H1 (cell line): ENCODE results near the gene EIF4EBP3. TPM values are rescaled to one million over a fixed set of nuclear protein-coding genes. Genes with fewer than 3 reads are reported as not detected.

Experiments used
- CHD2 ChIP-seq: IDR thresholded peaks from 2 replicates; pipeline ENCODE4 v1.6.1; 2012; ENCODE audit warnings: low read length, improper control_type of control experiment
- FOSL1 ChIP-seq: IDR thresholded peaks from 2 replicates; pipeline ENCODE4 v1.6.1; 2011; ENCODE audit warnings: mild to moderate bottlenecking, low read depth, low read length, moderate library complexity; ENCODE audit not compliant: insufficient read depth
- GABPA ChIP-seq: IDR thresholded peaks from 2 replicates; pipeline ENCODE4 v1.6.1; 2011; ENCODE audit warnings: mild to moderate bottlenecking, low read length, moderate library complexity, borderline replicate concordance; ENCODE audit not compliant: insufficient read depth
- HDAC6 ChIP-seq: IDR thresholded peaks from one replicate; pipeline ENCODE4 v1.7.1; 2012; ENCODE audit warnings: low read depth, mild to moderate bottlenecking, inconsistent platforms, low read length, moderate library complexity
- NANOG ChIP-seq: IDR thresholded peaks from 2 replicates; pipeline ENCODE4 v1.6.1; 2011; ENCODE audit warnings: low read length, low read depth, mild to moderate bottlenecking, inconsistent platforms; ENCODE audit not compliant: insufficient read depth, poor library complexity, severe bottlenecking
- RAD21 ChIP-seq, 2 experiments: IDR thresholded peaks in 1 of 2; conservative IDR thresholded peaks in 1 of 2; 2 replicates each; pipeline ENCODE4 v1.6.1; 2011; ENCODE audit warnings: low read depth in 2 of 2, low read length in 2 of 2, improper control_type of control experiment in 1 of 2, inconsistent platforms in 1 of 2, mild to moderate bottlenecking in 1 of 2, moderate library complexity in 1 of 2
- RBBP5 ChIP-seq: IDR thresholded peaks from 2 replicates; pipeline ENCODE4 v1.7.1; 2012; ENCODE audit warnings: low read depth, mild to moderate bottlenecking, inconsistent platforms, low read length, moderate library complexity, borderline replicate concordance
- RFX5 ChIP-seq: IDR thresholded peaks from 2 replicates; pipeline ENCODE4 v1.6.1; 2011; ENCODE audit warnings: low read depth, low read length, improper control_type of control experiment, borderline replicate concordance
- RNF2 ChIP-seq: fragments of 200-900, 300-1000 bp; sonication (generic); IDR thresholded peaks from 2 replicates; pipeline ENCODE4 v1.7.1; 2016; ENCODE audit warnings: borderline replicate concordance, low read depth, mild to moderate bottlenecking, antibody characterized with exemption, low read length; ENCODE audit not compliant: poor library complexity, severe bottlenecking; ENCODE audit errors: missing control alignments
- SUZ12 ChIP-seq: fragments of 200-600 bp; sonication (generic); IDR thresholded peaks from 2 replicates; pipeline ENCODE4 v1.6.1; 2012; ENCODE audit warnings: mild to moderate bottlenecking, inconsistent platforms, low read length, moderate library complexity, mixed read lengths
- TCF12 ChIP-seq: IDR thresholded peaks from 2 replicates; pipeline ENCODE4 v1.6.1; 2011; ENCODE audit warnings: low read depth, mild to moderate bottlenecking, low read length
- TEAD4 ChIP-seq: IDR thresholded peaks from 2 replicates; pipeline ENCODE4 v1.6.1; 2012; ENCODE audit warnings: low read depth, low read length, inconsistent platforms, mixed read lengths
- YY1 ChIP-seq: IDR thresholded peaks from 2 replicates; pipeline ENCODE4 v1.6.1; 2011; ENCODE audit warnings: low read depth, mild to moderate bottlenecking, low read length
- polyA plus RNA-seq, 7 experiments: library from polyadenylated mRNA; depleted of rRNA in 3 of 7; stranded (reverse) in 5 of 7; unstranded in 2 of 7; fragments of >200 nt in 5 of 7; fragments of 200-250 nt in 2 of 7; gene quantifications; 1 replicate in 5 of 7; 2 replicates in 1 of 7; 4 replicates in 1 of 7; pipeline versions ENCODE4 v1.2.1 to v1.2.3, GENCODE V29; 2011 to 2013; ENCODE audit warnings: missing spikeins in 2 of 7, mixed read lengths in 2 of 7
- total RNA-seq: library from RNA; stranded (reverse); fragmentation: NEBNext Ultra II Directional; extraction: Animal tissue kit (Norgen Biotek cat#: 25700); gene quantifications from 2 replicates; pipeline ENCODE4 v1.2.1, GENCODE V29; 2021
- TF ChIP-seq, protein P1 (sequence below): IDR thresholded peaks from 2 replicates; pipeline ENCODE4 v1.6.1; 2012; ENCODE audit warnings: inconsistent platforms
- TF ChIP-seq, protein P2 (sequence below): IDR thresholded peaks from 2 replicates; pipeline ENCODE4 v1.6.1; 2011; ENCODE audit warnings: low read depth, mild to moderate bottlenecking, low read length; ENCODE audit not compliant: insufficient read depth
- TF ChIP-seq, protein P3 (sequence below): IDR thresholded peaks from 2 replicates; pipeline ENCODE4 v1.6.1; 2011; ENCODE audit warnings: low read length, improper control_type of control experiment
- TF ChIP-seq, protein P4 (sequence below), 3 experiments: IDR thresholded peaks; 1 replicate in 2 of 3; 2 replicates in 1 of 3; pipeline versions ENCODE4 v1.5.1 to v1.6.1; 2011; ENCODE audit warnings: low read length in 3 of 3, mild to moderate bottlenecking in 3 of 3, inconsistent platforms in 2 of 3, low read depth in 1 of 3, moderate library complexity in 1 of 3; ENCODE audit not compliant: insufficient read depth in 1 of 3; ENCODE audit errors: control extremely low read depth in 1 of 3

EIF4EBP3 gene
- total and polyA plus RNA-seq, 2 of the 8 experiments (the other 6 are each of a cell fraction or from before 2014, with no cell fraction given) = 11.1 to 11.7 TPM

DNA sequence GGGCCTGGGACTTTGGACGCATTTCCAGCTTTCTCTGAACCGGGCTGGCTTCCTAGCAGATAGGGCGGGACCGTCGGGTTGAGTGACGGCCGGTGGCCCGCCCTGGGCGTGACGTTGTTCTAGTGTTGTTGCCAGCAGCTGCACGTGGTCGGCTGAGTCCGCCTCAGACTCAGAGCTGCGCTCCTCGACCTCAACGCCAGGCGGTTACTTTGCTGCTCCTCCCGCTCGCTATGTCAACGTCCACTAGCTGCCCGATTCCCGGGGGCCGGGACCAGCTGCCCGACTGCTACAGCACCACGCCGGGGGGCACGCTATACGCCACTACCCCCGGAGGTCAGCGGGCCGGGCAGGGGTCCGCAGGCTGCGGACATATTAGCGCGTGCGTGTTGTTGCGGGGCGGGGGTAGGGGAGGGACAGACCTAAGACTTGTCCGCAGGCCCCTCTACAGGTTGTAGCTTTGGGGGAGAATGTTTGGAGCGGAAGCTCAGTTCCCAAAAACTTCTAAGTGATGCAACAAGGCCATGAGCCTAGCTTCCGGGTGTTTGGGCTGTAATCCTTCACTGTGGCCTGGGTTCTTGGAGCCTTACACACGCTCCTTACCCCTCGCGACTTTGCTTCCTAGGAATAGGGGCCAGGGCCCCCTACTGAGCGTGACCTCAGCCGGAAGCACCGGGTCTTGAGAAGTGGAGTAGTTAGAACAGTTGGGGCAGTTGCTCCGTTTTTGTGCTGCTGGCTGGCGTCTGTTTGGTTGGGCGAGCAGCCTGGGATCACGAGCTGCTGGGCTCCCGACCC is at the start of gene EIF4EBP3 (continued):
- TF ChIP-seq RAD21 (IDR thresholded peaks at IDR 0.05 in 1 of 2, conservative IDR thresholded peaks at IDR 0.05 in 1 of 2; ENCODE audit: low read depth in 2 of 2, low read length in 2 of 2) (peak; percentile 35 to 43), TCF12 (no peak), HDAC6 (no peak), TEAD4 (no peak), YY1 (no peak), SUZ12 (no peak), GABPA (no peak), RBBP5 (no peak), CHD2 (0 out of 2 replicates have a peak, but pooled peaks have one; percentile 36), FOSL1 (no peak), NANOG (no peak), RNF2 (no peak), RFX5 (no peak)
- TF ChIP-seq, protein P1, sequence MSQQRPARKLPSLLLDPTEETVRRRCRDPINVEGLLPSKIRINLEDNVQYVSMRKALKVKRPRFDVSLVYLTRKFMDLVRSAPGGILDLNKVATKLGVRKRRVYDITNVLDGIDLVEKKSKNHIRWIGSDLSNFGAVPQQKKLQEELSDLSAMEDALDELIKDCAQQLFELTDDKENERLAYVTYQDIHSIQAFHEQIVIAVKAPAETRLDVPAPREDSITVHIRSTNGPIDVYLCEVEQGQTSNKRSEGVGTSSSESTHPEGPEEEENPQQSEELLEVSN = peak; percentile 80
- TF ChIP-seq, protein P2, sequence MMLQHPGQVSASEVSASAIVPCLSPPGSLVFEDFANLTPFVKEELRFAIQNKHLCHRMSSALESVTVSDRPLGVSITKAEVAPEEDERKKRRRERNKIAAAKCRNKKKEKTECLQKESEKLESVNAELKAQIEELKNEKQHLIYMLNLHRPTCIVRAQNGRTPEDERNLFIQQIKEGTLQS = 0 out of 2 replicates have a peak, but pooled peaks have one; percentile 39
- TF ChIP-seq, protein P3, sequence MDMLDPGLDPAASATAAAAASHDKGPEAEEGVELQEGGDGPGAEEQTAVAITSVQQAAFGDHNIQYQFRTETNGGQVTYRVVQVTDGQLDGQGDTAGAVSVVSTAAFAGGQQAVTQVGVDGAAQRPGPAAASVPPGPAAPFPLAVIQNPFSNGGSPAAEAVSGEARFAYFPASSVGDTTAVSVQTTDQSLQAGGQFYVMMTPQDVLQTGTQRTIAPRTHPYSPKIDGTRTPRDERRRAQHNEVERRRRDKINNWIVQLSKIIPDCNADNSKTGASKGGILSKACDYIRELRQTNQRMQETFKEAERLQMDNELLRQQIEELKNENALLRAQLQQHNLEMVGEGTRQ = peak; percentile 82
- TF ChIP-seq, protein P4, sequence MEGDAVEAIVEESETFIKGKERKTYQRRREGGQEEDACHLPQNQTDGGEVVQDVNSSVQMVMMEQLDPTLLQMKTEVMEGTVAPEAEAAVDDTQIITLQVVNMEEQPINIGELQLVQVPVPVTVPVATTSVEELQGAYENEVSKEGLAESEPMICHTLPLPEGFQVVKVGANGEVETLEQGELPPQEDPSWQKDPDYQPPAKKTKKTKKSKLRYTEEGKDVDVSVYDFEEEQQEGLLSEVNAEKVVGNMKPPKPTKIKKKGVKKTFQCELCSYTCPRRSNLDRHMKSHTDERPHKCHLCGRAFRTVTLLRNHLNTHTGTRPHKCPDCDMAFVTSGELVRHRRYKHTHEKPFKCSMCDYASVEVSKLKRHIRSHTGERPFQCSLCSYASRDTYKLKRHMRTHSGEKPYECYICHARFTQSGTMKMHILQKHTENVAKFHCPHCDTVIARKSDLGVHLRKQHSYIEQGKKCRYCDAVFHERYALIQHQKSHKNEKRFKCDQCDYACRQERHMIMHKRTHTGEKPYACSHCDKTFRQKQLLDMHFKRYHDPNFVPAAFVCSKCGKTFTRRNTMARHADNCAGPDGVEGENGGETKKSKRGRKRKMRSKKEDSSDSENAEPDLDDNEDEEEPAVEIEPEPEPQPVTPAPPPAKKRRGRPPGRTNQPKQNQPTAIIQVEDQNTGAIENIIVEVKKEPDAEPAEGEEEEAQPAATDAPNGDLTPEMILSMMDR (IDR thresholded peaks at IDR 0.05; ENCODE audit: control extremely low read depth in 1 of 3, insufficient read depth in 1 of 3, low read depth in 1 of 3, low read length in 3 of 3) = peak; percentile 40 to 73 (median 61)
